ENCODE results near the gene SYS1. TPM values are rescaled to one million over a fixed set of nuclear protein-coding genes. Genes with fewer than 3 reads are reported as not detected.

SYS1 gene
- total and polyA plus RNA-seq, 2 of the 8 experiments (the other 6 are each of a cell fraction or from before 2014, with no cell fraction given), result 19.6 to 50.8 TPM

DNA sequence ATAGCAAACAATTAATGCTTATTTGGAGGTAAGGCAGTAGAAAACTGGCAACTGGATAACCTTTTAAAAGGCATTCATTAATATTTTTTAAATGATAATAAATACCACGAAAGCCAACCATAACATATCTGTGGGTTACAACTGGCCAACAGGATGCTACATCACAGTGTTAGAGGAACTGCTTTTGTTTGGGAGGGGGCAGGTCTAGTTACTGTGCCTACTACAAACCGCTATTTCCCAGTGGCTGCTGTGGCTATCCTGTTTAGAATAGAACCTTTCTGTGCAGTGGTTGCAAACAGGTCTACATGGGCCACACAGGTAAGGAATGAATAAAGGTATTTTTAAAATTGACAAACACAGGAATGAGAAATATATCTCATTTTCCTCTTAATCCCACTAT is 54.0 kb downstream of the SYS1 start (continued):
- TF ChIP-seq, protein P1, sequence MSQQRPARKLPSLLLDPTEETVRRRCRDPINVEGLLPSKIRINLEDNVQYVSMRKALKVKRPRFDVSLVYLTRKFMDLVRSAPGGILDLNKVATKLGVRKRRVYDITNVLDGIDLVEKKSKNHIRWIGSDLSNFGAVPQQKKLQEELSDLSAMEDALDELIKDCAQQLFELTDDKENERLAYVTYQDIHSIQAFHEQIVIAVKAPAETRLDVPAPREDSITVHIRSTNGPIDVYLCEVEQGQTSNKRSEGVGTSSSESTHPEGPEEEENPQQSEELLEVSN (IDR thresholded peaks at IDR 0.05), result no peak
- TF ChIP-seq KDM5A (IDR thresholded peaks at IDR 0.05; ENCODE audit: low read length) (no peak), MAFK (IDR thresholded peaks at IDR 0.05; ENCODE audit: low read depth, low read length) (no peak), JUND (IDR thresholded peaks at IDR 0.05; ENCODE audit: low read length) (no peak), SUZ12 (IDR thresholded peaks at IDR 0.05; ENCODE audit: low read length) (no peak)

Other genes with a start within 250 kb of the SYS1 start
- not detected in 2 replicates for gene WFDC5, start 248.0 kb upstream of the SYS1 start, total RNA-seq (2021; fragmentation: NEBNext Ultra II Directional; extraction: Animal tissue kit (Norgen Biotek cat#: 25700))
- gene WFDC5, start 248.0 kb upstream of the SYS1 start, polyA plus RNA-seq (2011; rRNA removed), result not detected in 2 replicates
- gene WFDC12, start 238.7 kb upstream of the SYS1 start, total RNA-seq (2021; fragmentation: NEBNext Ultra II Directional; extraction: Animal tissue kit (Norgen Biotek cat#: 25700)), result not detected in 2 replicates
- gene WFDC12, start 238.7 kb upstream of the SYS1 start, polyA plus RNA-seq (2011; rRNA removed), result not detected in 2 replicates
- not detected in 2 replicates for gene PI3, start 188.3 kb upstream of the SYS1 start, total RNA-seq (2021; fragmentation: NEBNext Ultra II Directional; extraction: Animal tissue kit (Norgen Biotek cat#: 25700))
- gene PI3, start 188.3 kb upstream of the SYS1 start, polyA plus RNA-seq (2011; rRNA removed), result not detected in 2 replicates
- gene SEMG1, start 156.1 kb upstream of the SYS1 start, total RNA-seq (2021; fragmentation: NEBNext Ultra II Directional; extraction: Animal tissue kit (Norgen Biotek cat#: 25700)), result 4.5 and 5.8 TPM in 2 replicates
- gene SEMG1, start 156.1 kb upstream of the SYS1 start, polyA plus RNA-seq (2011; rRNA removed), result 0.64 and 3.0 TPM in 2 replicates
- not detected in 2 replicates for gene SEMG2, start 141.8 kb upstream of the SYS1 start, total RNA-seq (2021; fragmentation: NEBNext Ultra II Directional; extraction: Animal tissue kit (Norgen Biotek cat#: 25700))
- gene SEMG2, start 141.8 kb upstream of the SYS1 start, polyA plus RNA-seq (2011; rRNA removed), result not detected in 2 replicates
- not detected in 2 replicates for gene SLPI, start 108.6 kb upstream of the SYS1 start, total RNA-seq (2021; fragmentation: NEBNext Ultra II Directional; extraction: Animal tissue kit (Norgen Biotek cat#: 25700))
- gene SLPI, start 108.6 kb upstream of the SYS1 start, polyA plus RNA-seq (2011; rRNA removed), result 0.17 TPM in 1 of 2 replicates, not detected in the other
- gene RBPJL, start 56.3 kb upstream of the SYS1 start, total RNA-seq (2021; fragmentation: NEBNext Ultra II Directional; extraction: Animal tissue kit (Norgen Biotek cat#: 25700)), result 0.67 and 0.73 TPM in 2 replicates
- 1.3 and 1.5 TPM in 2 replicates for gene RBPJL, start 56.3 kb upstream of the SYS1 start, polyA plus RNA-seq (2011; rRNA removed)
- gene MATN4, start 54.9 kb upstream of the SYS1 start, total RNA-seq (2021; fragmentation: NEBNext Ultra II Directional; extraction: Animal tissue kit (Norgen Biotek cat#: 25700)), result 4.0 and 4.4 TPM in 2 replicates
- 2.1 and 3.6 TPM in 2 replicates for gene MATN4, start 54.9 kb upstream of the SYS1 start, polyA plus RNA-seq (2011; rRNA removed)
- gene SDC4, start 14.7 kb upstream of the SYS1 start, total RNA-seq (2021; fragmentation: NEBNext Ultra II Directional; extraction: Animal tissue kit (Norgen Biotek cat#: 25700)), result 59.2 and 60.2 TPM in 2 replicates
- gene SDC4, start 14.7 kb upstream of the SYS1 start, polyA plus RNA-seq (2011; rRNA removed), result 29.9 and 34.6 TPM in 2 replicates
- gene TP53TG5, start 15.2 kb downstream of the SYS1 start, total RNA-seq (2021; fragmentation: NEBNext Ultra II Directional; extraction: Animal tissue kit (Norgen Biotek cat#: 25700)), result not detected in 2 replicates
- gene TP53TG5, start 15.2 kb downstream of the SYS1 start, polyA plus RNA-seq (2011; rRNA removed), result not detected in 2 replicates
- gene DBNDD2, start 45.1 kb downstream of the SYS1 start, total RNA-seq (2021; fragmentation: NEBNext Ultra II Directional; extraction: Animal tissue kit (Norgen Biotek cat#: 25700)), result 50.1 and 55.8 TPM in 2 replicates
- 95.5 and 96.3 TPM in 2 replicates for gene DBNDD2, start 45.1 kb downstream of the SYS1 start, polyA plus RNA-seq (2011; rRNA removed)
- 64.3 and 66.0 TPM in 2 replicates for gene PIGT, start 53.0 kb downstream of the SYS1 start, total RNA-seq (2021; fragmentation: NEBNext Ultra II Directional; extraction: Animal tissue kit (Norgen Biotek cat#: 25700))
- 89.7 and 113 TPM in 2 replicates for gene PIGT, start 53.0 kb downstream of the SYS1 start, polyA plus RNA-seq (2011; rRNA removed)
- gene WFDC2, start 106.6 kb downstream of the SYS1 start, total RNA-seq (2021; fragmentation: NEBNext Ultra II Directional; extraction: Animal tissue kit (Norgen Biotek cat#: 25700)), result 77.9 and 86.0 TPM in 2 replicates
- 137 and 156 TPM in 2 replicates for gene WFDC2, start 106.6 kb downstream of the SYS1 start, polyA plus RNA-seq (2011; rRNA removed)
- not detected in 2 replicates for gene SPINT3, start 152.5 kb downstream of the SYS1 start, total RNA-seq (2021; fragmentation: NEBNext Ultra II Directional; extraction: Animal tissue kit (Norgen Biotek cat#: 25700))
- not detected in 2 replicates for gene SPINT3, start 152.5 kb downstream of the SYS1 start, polyA plus RNA-seq (2011; rRNA removed)
- not detected in 2 replicates for gene WFDC6, start 176.3 kb downstream of the SYS1 start, total RNA-seq (2021; fragmentation: NEBNext Ultra II Directional; extraction: Animal tissue kit (Norgen Biotek cat#: 25700))
- gene WFDC6, start 176.3 kb downstream of the SYS1 start, polyA plus RNA-seq (2011; rRNA removed), result not detected in 2 replicates
- gene EPPIN, start 184.2 kb downstream of the SYS1 start, total RNA-seq (2021; fragmentation: NEBNext Ultra II Directional; extraction: Animal tissue kit (Norgen Biotek cat#: 25700)), result 0.13 TPM in 1 of 2 replicates, not detected in the other
- gene EPPIN, start 184.2 kb downstream of the SYS1 start, polyA plus RNA-seq (2011; rRNA removed), result 0.06 TPM in 1 of 2 replicates, not detected in the other
- gene WFDC8, start 216.1 kb downstream of the SYS1 start, total RNA-seq (2021; fragmentation: NEBNext Ultra II Directional; extraction: Animal tissue kit (Norgen Biotek cat#: 25700)), result not detected in 2 replicates
- gene WFDC8, start 216.1 kb downstream of the SYS1 start, polyA plus RNA-seq (2011; rRNA removed), result not detected in 2 replicates

Measured in H1 (cell line).